Left renal pelvis (tissue), 4 donors: Measurements from ENCODE around the gene LRRC7. TPM values are rescaled to one million over a fixed set of nuclear protein-coding genes. Genes with fewer than 3 reads are reported as not detected.

Experiments used
- DNase-seq, 4 donors: peaks; one replicate each; pipeline ENCODE4 v3.0.0-alpha.2; 2013; ENCODE audit warnings: low read depth in 4 of 4, low spot score in 3 of 4
- polyA plus RNA-seq, 4 donors: library from polyadenylated mRNA; unstranded; fragments of 120-200 nt; gene quantifications; one replicate each; pipeline ENCODE4 v1.2.1, GENCODE V29; 2013; ENCODE audit not compliant: insufficient read length in 4 of 4

Gene LRRC7
- polyA plus RNA-seq, 4 donors: 6.3 to 25.8 (median 11.5) TPM

GRCh38 chr1:70077066-70077465 lies 509.3 kb downstream of the LRRC7 start:
- DNase-seq: no peak

GRCh38 chr1:70079546-70079945 lies 511.8 kb downstream of the LRRC7 start:
- DNase-seq: no peak

- no peak for DNase-seq
These were observed 515.8 kb downstream of the LRRC7 start for GRCh38 chr1:70083519-70083918.

- no peak for DNase-seq
These were observed 516.7 kb downstream of the LRRC7 start for GRCh38 chr1:70084314-70084915.

- no peak for DNase-seq
These were observed 517.8 kb downstream of the LRRC7 start for GRCh38 chr1:70085521-70085920.

GRCh38 chr1:70086897-70087296 lies 519.2 kb downstream of the LRRC7 start:
- no peak for DNase-seq

- no peak for DNase-seq
These were observed 522.4 kb downstream of the LRRC7 start for GRCh38 chr1:70090141-70090540.

- no peak for DNase-seq
These were observed 523.2 kb downstream of the LRRC7 start for GRCh38 chr1:70090875-70091274.

- no peak for DNase-seq
These were observed 524.1 kb downstream of the LRRC7 start for GRCh38 chr1:70091811-70092210.

- no peak for DNase-seq
These were observed 524.8 kb downstream of the LRRC7 start for GRCh38 chr1:70092526-70092925.

GRCh38 chr1:70093250-70093975 lies 525.7 kb downstream of the LRRC7 start:
- DNase-seq: no peak

- no peak for DNase-seq
These were observed 533.5 kb downstream of the LRRC7 start for GRCh38 chr1:70101231-70101630.

GRCh38 chr1:70101774-70102173 lies 534.1 kb downstream of the LRRC7 start:
- DNase-seq: no peak

GRCh38 chr1:70103770-70104169 lies 536.0 kb downstream of the LRRC7 start:
- DNase-seq: no peak

GRCh38 chr1:70109241-70109640 lies 541.5 kb downstream of the LRRC7 start:
- no peak for DNase-seq

- DNase-seq: no peak
These were observed 545.1 kb downstream of the LRRC7 start for GRCh38 chr1:70112838-70113237.

- no peak for DNase-seq
These were observed 547.6 kb downstream of the LRRC7 start for GRCh38 chr1:70115315-70115714.

- no peak for DNase-seq
These were observed 549.3 kb downstream of the LRRC7 start for GRCh38 chr1:70117046-70117445.

GRCh38 chr1:70134148-70134547 lies 566.4 kb downstream of the LRRC7 start:
- no peak for DNase-seq

- peak in 1 of 4 donors; percentile 31 for DNase-seq
These were observed 572.6 kb downstream of the LRRC7 start for GRCh38 chr1:70140343-70140742.

GRCh38 chr1:70140894-70141293 lies 573.2 kb downstream of the LRRC7 start:
- DNase-seq: no peak

GRCh38 chr1:70142075-70142474 lies 574.4 kb downstream of the LRRC7 start:
- DNase-seq: peak in 1 of 4 donors; percentile 6
